GM12891 (cell line): ENCODE results near the gene MLYCD.

Experiments
- PAX5 ChIP-seq: IDR thresholded peaks from 2 replicates; pipeline ENCODE4 v1.6.1; 2011; ENCODE audit warnings: low read length, moderate library complexity, mild to moderate bottlenecking; ENCODE audit not compliant: insufficient read depth, severe bottlenecking
- POLR2A ChIP-seq: IDR thresholded peaks from 2 replicates; pipeline ENCODE4 v1.6.1; 2011; ENCODE audit warnings: low read depth, low read length, control low read depth
- POLR2AphosphoS5 ChIP-seq: IDR thresholded peaks from 2 replicates; pipeline ENCODE4 v1.6.1; 2011; ENCODE audit warnings: low read depth, low read length, control low read depth

DNA sequence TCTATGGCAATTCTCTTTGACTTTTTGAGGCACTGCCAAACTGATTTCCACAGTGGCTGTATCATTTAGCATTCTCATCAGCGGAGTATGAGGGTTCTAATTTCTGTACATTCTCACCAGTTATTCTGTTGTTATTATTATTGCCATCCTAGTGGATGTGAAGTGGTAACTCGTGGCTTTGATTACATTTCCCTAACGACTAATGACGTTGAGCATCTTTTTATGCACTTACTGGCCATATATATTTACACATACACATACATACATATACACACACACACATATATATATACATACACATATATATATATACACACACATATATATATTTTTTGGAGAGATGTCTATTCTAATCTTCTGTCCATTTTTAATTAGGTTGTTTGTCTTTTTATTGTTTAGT is 3.7 kb upstream of the MLYCD start:
- TF ChIP-seq POLR2AphosphoS5 (no peak), POLR2A (no peak), PAX5 (no peak)
